ENCODE measurements around the gene GRB10. TPM values are rescaled to one million over a fixed set of nuclear protein-coding genes. Genes with fewer than 3 reads are reported as not detected.

Gene GRB10
- total RNA-seq, 4 donors from 2014 or later: 8.8 to 55.7 (median 14.3) TPM

DNA sequence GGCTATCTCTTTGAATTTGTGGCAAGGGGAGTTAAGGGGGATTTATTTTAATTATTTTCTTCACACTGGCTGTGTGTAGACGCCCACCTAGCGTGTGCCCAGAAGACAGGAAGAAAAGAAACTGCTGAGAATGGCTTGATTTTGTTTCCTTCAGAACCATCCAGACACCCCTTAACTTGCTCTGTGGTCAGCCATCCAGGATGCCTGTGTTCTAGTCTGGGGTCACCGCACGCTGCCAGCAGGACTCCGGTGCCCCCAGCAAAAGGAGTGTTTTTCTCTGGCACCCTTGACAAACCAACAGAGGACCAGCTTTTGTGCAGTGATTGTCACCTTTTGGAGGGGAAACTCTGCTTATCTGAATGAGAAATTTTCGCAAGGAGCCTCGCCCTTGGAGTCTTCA is 222.8 kb downstream of the GRB10 start:
- TF ChIP-seq, protein P1, sequence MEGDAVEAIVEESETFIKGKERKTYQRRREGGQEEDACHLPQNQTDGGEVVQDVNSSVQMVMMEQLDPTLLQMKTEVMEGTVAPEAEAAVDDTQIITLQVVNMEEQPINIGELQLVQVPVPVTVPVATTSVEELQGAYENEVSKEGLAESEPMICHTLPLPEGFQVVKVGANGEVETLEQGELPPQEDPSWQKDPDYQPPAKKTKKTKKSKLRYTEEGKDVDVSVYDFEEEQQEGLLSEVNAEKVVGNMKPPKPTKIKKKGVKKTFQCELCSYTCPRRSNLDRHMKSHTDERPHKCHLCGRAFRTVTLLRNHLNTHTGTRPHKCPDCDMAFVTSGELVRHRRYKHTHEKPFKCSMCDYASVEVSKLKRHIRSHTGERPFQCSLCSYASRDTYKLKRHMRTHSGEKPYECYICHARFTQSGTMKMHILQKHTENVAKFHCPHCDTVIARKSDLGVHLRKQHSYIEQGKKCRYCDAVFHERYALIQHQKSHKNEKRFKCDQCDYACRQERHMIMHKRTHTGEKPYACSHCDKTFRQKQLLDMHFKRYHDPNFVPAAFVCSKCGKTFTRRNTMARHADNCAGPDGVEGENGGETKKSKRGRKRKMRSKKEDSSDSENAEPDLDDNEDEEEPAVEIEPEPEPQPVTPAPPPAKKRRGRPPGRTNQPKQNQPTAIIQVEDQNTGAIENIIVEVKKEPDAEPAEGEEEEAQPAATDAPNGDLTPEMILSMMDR (IDR thresholded peaks at IDR 0.05): no peak
- no peak for TF ChIP-seq EP300 (IDR thresholded peaks at IDR 0.05; ENCODE audit: low read depth)
- TF ChIP-seq POLR2AphosphoS5 (IDR thresholded peaks at IDR 0.05): no peak
- no peak for TF ChIP-seq POLR2A (IDR thresholded peaks at IDR 0.05)

DNA sequence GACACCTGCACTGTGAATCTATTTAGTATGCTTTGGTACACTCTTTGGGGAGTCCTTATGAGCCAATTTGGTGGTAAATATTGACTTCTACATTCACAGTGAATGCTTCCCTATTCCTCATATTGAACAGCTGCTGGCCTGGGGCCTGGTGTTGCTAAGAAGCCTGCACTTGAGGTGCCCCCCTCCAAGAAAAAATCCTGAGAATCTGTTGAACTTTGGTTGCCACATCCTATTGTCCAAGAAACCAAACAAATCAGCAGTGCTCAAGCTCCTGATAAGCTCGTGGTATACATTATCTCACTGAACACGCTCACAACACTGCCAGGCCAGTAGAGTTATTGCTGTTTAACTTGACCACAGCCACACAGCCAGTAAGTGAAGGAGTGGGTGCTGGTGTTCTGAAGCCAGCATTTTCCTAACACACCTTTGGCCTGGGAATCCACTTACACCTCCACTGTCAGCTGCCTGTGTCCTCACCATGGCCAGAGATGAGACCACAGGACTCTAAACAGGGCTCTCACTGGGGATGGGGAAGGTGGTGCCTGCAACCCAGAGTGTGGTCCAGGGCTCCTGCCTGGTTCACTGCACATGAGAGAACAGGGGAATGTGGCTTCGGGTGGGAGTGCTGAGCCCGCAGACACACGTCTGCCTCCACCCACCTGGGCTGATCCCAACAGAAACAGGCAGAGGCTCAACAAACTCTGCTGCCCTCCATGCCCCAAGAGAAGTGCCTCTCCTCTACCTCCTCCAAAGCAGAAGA is 224.2 kb downstream of the GRB10 start:
- H3K4me1 ChIP-seq: peaks cover 0 to 19% (median 0%) of the 10 kb centered on the region in 4 donors

More for the DNA sequence above, 222.8 kb downstream of the GRB10 start:
- Histone ChIP-seq H3K4me3 (no peak overlapping the region), H3K9me3 (no peaks in the 10 kb centered on the region), H3K27ac (no peak overlapping the region), H3K27me3 (no peaks in the 10 kb centered on the region), H3K36me3 (no peaks in the 10 kb centered on the region), H3K4me1 (peaks cover 0 to 24% (median 0%) of the 10 kb centered on the region in 4 donors)
- no peak for DNase-seq
- in situ Hi-C loops (cut with MboI; ENCODE audit: low pct_ligation_motif_present in 1 of 4, low pct_unique_long_range_greater_than_20kb in 1 of 4, low sequenced_read_pairs in 3 of 4): no loop called here
- intact Hi-C loops (cut with DNase I; ENCODE audit: low total_unique reads): no loop called here
- WGBS, 2 donors (ENCODE audit: low coverage in 1 of 2): 66 to 80% methylated on average over 2 to 7 of the region's 7 CpGs

DNA sequence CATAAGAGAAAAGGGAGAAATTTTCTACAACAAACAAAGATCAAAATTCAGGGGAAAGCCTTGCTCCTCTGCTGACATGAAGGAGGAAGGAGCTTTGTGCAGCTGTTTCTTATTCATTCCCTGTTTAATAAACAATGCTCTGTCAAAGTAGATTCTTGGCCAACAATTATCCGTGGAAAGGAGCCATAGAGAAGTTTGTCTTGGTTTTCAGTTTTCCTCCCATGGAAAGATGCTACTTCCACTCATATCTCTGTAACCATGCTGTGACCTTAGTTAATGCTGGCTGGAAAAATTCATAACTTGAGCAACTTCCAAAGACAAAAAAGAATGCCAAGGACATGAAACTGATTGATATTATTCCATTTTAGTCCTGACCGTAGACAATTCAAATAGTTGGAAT is 225.6 kb downstream of the GRB10 start:
- in situ Hi-C loops (cut with MboI; ENCODE audit: low pct_ligation_motif_present in 1 of 4, low pct_unique_long_range_greater_than_20kb in 1 of 4, low sequenced_read_pairs in 3 of 4) (no loop called here), intact Hi-C loops (cut with DNase I; ENCODE audit: low total_unique reads) (no loop called here)
- no peak for DNase-seq
- Histone ChIP-seq H3K4me1 (peaks cover 0 to 19% (median 0%) of the 10 kb centered on the region in 4 donors), H3K9me3 (no peaks in the 10 kb centered on the region), H3K4me3 (no peak overlapping the region), H3K36me3 (no peaks in the 10 kb centered on the region), H3K27ac (peak overlapping the region; percentile 14 to 72 (median 36)), H3K27me3 (no peaks in the 10 kb centered on the region)
- WGBS, 2 donors (ENCODE audit: low coverage in 1 of 2): 53 to 77% methylated on average over 2 of the region's 2 CpGs
- peak in 1 of 3 donors; percentile 19 for TF ChIP-seq POLR2AphosphoS5 (IDR thresholded peaks at IDR 0.05)
- TF ChIP-seq, protein P1 (IDR thresholded peaks at IDR 0.05): no peak

More for the DNA sequence above, 224.2 kb downstream of the GRB10 start:
- Histone ChIP-seq H3K27me3 (no peaks in the 10 kb centered on the region), H3K36me3 (no peaks in the 10 kb centered on the region), H3K9me3 (no peaks in the 10 kb centered on the region), H3K4me3 (no peak overlapping the region), H3K27ac (no peak overlapping the region)
- TF ChIP-seq POLR2AphosphoS5 (IDR thresholded peaks at IDR 0.05): no peak
- no peak for TF ChIP-seq POLR2A (IDR thresholded peaks at IDR 0.05)
- WGBS, 2 donors (ENCODE audit: low coverage in 1 of 2): 71% methylated on average over 5 of the region's 5 CpGs; no CpG with 5 or more reads in 1 of the 2 donors
- intact Hi-C loops (cut with DNase I; ENCODE audit: low total_unique reads) (no loop called here), in situ Hi-C loops (cut with MboI; ENCODE audit: low pct_ligation_motif_present in 1 of 4, low pct_unique_long_range_greater_than_20kb in 1 of 4, low sequenced_read_pairs in 3 of 4) (no loop called here)
- DNase-seq: no peak

- TF ChIP-seq, protein P1 (IDR thresholded peaks at IDR 0.05): no peak
- TF ChIP-seq EP300 (IDR thresholded peaks at IDR 0.05; ENCODE audit: low read depth): no peak
- TF ChIP-seq POLR2AphosphoS5 (IDR thresholded peaks at IDR 0.05): peak in 1 of 3 donors; percentile 46
- TF ChIP-seq POLR2A (IDR thresholded peaks at IDR 0.05): no peak
- in situ Hi-C loops (cut with MboI; ENCODE audit: low pct_ligation_motif_present in 1 of 4, low pct_unique_long_range_greater_than_20kb in 1 of 4, low sequenced_read_pairs in 3 of 4): no loop called here
- intact Hi-C loops (cut with DNase I; ENCODE audit: low total_unique reads): no loop called here
- H3K27me3 ChIP-seq: no peaks in the 10 kb centered on the region
- no peaks in the 10 kb centered on the region for H3K36me3 ChIP-seq
- no peaks in the 10 kb centered on the region for H3K9me3 ChIP-seq
- H3K27ac ChIP-seq: peak overlapping the region; percentile 14 to 72 (median 36)
- peak; percentile 60 for DNase-seq
- 59 to 67% methylated on average over 3 to 8 of the region's 8 CpGs for WGBS, 2 donors (ENCODE audit: low coverage in 1 of 2)
- H3K4me1 ChIP-seq: peaks cover 0 to 19% (median 0%) of the 10 kb centered on the region in 4 donors
- no peak overlapping the region for H3K4me3 ChIP-seq
Measured at GRCh38 chr7:50556247-50556991, 226.3 kb downstream of the GRB10 start.
